ENCODE measurements around the gene ZCCHC18. TPM values are rescaled to one million over a fixed set of nuclear protein-coding genes. Genes with fewer than 3 reads are reported as not detected.

The ZCCHC18 gene
- total RNA-seq, 1 donor from 2014 or later = 21.6 TPM

Other genes with a start within 250 kb of the ZCCHC18 start
- gene TMSB15B, start 149.9 kb upstream of the ZCCHC18 start, total RNA-seq = 15.0 TPM
- not detected for gene H2BW1, start 98.8 kb upstream of the ZCCHC18 start, total RNA-seq
- gene H2BW2, start 72.6 kb upstream of the ZCCHC18 start, total RNA-seq = not detected
- gene TMSB15C, start 36.3 kb upstream of the ZCCHC18 start, total RNA-seq = 35.7 TPM
- gene SLC25A53, start 44.5 kb downstream of the ZCCHC18 start, total RNA-seq = 10.1 TPM
- gene FAM199X, start 53.9 kb downstream of the ZCCHC18 start, total RNA-seq = 58.0 TPM
- not detected for gene ESX1, start 142.4 kb downstream of the ZCCHC18 start, total RNA-seq